ENCODE results near the gene LST1.

Gene LST1

DNA sequence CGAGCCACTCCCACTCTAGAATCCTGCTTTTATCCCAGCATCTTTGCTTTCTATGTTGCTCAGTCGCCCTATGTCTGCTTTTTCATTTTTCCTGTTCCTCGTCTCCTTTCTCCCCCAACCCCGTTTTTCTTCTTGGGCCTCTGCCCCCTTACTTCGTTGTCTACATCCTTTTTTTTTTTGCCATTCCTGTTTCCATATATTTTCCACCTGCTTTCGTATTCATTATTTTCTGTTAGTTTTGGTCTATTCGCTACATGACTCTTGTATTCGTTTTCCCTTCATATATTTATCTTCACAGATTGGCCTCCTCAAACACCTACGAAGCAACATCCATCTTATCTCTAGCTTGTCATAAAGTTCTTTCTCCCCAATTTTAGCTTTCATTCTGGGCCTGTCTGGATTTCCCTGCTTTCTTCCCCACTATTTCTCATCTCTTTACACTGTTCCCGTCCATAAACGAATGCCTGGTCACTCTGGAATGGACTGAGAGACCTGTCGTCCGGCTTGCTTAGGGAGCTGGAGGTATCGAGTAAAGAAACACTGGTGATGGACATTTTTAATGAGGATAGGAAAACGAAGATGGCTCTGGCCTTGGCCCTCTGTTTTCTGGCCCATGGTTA is 35.4 kb downstream of the LST1 start:
- no peak for DNase-seq

DNA sequence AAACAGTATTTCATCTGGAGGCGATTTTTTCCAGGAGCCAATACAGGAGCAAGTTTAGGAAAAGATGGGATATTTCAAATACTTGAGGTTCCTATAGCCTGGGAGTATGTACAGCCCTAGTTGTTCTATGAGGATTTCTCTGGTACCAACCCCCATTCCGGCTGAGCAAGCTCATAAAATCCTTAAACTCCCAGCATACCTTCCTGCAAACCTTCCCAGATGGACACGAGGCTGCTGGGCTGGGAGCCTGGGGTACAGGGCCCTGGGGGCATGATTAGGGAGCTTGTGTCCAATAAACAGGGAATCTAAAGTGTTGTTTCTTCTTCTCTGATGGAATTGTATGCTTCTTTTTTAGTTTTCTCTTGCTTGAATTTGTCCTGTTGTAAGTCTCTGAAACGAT is 35.9 kb downstream of the LST1 start:
- no peak for DNase-seq

DNA sequence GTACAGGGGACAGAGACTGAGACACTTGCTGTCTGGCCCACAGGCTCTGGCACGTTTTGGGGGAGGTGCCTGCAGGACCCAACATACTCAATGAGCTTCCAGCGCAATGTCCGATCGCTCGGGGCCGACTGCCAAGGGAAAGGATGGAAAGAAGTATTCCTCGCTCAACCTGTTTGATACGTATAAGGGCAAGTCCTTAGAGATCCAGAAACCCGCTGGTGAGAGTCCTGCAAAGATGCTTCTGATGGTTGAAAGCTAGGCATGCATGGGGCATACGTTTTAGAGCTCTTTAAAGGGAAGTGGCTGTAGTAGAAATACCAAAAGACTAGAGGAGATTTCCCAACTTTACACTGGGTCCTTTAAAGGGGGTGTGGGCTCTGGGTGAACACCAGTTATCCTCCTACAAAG is 36.6 kb downstream of the LST1 start:
- no peak for DNase-seq

DNA sequence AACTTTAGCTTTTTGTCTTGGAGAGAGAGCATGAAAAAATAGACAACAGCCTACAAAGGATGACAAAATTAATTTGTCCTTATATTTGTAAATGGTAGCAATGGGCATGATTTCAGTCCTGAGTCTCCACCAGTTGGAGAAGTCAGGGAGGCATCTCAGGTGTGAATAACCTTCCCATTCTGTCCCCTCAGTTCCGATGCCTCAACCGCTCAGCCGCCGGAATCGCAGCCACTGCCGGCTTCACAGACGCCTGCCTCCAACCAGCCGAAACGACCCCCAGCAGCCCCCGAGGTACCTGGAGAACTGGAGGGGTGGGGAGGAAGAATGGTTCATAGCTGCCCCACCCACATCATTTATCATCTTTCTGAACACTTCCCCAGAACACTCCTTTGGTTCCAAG is 38.0 kb downstream of the LST1 start:
- no peak for DNase-seq

DNA sequence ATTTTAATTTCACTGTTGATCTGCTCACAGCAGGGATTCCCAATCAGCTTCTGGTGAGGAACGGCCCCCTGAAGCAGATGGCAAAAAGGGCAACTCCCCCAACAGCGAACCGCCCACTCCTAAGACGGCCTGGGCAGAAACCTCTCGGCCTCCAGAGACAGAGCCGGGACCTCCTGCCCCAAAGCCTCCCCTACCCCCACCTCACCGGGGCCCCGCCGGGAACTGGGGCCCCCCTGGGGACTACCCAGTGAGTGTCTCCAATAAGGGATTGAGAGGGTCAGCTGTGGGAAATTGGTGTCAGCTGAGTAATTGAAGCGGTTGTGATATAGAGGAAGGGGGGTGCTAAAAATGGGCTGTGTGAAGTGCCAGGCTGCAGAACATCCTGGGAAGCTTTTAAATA is 40.9 kb downstream of the LST1 start:
- no peak for DNase-seq

DNA sequence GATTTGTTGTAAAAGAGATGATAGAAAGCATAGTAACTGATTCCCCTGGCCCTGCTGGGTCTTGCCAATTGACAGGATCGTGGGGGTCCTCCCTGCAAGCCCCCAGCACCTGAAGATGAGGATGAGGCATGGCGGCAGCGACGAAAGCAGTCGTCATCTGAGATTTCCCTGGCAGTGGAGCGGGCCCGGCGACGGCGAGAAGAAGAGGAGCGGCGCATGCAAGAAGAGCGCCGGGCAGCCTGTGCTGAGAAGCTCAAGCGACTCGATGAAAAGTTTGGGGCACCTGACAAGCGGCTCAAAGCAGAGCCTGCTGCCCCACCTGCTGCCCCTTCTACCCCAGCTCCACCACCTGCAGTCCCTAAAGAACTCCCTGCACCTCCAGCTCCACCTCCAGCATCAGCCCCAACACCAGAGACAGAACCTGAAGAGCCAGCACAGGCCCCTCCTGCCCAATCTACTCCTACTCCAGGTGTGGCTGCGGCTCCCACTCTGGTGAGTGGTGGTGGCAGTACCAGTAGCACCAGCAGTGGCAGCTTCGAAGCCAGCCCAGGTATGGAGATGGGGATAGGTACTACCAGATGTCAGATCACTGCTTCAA is 41.7 kb downstream of the LST1 start:
- DNase-seq, result no peak

DNA sequence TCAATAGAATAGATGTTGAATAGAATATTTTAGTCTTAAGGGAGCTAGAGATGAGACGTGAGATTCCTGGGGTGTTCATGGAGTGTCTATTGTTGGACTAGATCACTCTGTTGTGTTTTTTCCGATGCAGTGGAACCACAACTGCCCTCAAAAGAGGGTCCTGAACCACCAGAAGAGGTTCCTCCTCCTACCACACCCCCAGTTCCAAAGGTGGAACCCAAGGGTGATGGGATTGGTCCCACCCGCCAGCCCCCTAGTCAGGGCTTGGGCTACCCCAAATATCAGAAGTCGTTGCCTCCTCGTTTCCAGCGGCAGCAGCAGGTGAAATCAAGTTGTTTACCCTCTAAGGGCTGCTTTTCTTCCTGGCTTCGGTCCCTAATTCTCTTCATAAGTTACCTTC is 42.9 kb downstream of the LST1 start:
- DNase-seq, result no peak

DNA sequence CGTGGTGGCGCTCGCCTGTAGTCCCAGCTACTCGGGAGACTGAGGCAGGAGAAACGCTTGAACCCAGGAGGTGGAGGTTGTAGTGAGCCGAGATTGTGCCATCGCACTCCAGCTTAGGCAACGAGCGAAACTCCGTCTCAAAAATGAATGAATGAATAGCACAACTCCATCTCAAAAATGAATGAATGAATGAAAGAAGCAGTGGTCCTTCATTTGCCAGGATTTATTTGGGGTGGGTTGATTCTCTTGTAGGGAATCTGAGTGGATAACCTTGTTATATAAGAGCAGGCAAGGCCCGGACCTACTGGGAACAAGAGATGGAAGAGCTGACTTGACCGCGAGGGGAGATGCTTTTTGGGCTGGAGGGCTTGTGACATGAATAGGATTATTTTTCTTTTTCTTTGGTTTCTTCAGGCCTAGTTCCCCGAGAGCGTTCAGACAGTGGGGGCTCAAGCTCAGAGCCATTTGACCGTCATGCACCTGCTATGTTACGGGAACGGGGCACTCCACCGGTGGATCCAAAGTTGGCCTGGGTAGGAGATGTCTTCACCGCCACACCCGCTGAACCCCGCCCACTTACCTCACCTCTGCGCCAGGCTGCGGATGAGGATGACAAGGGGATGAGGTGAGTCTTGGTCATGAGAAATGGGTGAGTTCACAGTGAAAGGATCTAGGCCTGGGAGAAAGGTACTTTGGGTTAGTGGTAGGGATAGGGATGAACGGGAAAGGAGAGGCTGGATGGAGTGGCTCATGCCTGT is 44.3 kb downstream of the LST1 start:
- no peak for DNase-seq

DNA sequence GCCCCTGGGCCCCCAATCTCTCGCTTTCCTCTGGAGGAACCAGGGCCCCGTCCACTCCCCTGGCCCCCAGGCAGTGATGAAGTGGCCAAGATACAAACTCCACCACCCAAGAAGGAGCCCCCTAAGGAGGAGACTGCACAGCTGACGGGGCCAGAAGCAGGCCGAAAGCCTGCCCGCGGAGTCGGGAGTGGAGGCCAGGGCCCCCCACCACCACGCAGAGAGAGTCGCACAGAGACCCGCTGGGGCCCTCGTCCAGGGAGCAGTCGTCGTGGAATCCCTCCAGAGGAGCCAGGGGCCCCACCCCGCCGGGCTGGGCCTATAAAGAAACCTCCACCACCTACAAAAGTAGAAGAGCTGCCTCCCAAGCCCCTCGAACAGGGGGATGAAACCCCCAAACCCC is 45.1 kb downstream of the LST1 start:
- no peak for DNase-seq

DNA sequence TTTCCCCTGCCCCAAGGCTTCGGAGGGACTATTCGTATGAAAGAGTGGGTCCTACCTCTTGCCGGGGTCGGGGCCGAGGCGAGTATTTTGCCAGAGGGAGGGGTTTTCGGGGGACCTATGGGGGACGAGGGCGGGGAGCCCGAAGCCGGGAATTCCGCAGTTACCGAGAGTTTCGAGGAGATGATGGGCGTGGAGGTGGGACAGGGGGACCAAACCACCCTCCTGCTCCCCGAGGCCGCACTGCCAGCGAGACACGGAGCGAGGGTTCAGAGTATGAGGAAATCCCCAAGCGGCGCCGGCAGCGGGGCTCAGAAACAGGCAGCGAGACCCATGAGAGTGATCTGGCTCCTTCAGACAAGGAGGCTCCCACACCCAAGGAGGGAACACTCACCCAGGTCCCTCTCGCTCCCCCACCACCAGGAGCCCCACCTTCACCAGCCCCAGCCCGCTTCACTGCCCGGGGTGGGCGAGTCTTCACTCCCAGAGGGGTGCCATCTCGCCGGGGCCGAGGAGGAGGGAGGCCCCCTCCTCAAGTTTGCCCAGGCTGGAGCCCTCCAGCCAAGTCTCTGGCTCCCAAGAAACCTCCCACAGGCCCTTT is 45.7 kb downstream of the LST1 start:
- DNase-seq, result no peak

DNA sequence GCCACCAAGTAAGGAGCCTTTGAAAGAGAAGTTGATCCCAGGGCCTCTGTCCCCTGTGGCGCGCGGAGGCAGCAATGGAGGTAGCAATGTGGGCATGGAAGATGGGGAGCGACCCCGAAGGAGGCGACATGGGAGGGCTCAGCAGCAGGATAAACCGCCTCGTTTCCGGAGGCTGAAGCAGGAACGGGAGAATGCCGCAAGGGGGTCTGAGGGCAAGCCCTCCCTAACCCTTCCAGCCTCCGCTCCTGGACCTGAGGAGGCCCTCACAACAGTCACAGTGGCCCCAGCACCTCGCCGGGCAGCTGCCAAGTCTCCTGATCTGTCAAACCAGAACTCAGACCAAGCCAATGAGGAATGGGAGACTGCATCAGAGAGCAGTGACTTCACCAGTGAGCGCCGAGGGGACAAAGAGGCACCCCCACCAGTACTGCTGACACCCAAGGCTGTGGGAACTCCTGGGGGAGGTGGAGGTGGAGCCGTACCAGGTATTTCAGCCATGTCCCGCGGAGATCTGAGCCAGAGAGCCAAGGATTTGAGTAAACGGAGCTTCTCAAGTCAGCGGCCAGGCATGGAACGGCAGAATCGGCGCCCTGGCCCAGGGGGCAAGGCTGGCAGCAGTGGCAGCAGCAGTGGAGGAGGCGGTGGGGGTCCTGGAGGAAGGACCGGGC is 46.3 kb downstream of the LST1 start:
- no peak for DNase-seq

DNA sequence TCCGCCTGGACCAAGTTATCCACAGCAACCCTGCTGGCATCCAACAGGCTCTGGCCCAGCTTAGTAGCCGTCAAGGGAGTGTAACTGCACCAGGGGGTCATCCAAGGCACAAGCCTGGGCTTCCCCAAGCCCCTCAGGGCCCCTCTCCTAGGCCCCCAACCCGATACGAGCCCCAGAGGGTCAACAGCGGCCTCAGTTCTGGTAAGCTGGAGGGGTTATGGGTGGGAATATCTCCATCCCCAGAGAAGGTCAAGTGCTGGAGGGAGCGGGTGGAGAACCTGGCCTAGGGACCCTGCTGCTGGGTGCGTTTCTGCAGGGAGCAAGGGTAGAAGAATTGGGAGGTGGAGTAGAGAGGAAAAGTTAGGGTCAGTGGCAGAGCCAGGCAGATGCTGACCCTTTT is 47.4 kb downstream of the LST1 start:
- DNase-seq, result no peak

DNA sequence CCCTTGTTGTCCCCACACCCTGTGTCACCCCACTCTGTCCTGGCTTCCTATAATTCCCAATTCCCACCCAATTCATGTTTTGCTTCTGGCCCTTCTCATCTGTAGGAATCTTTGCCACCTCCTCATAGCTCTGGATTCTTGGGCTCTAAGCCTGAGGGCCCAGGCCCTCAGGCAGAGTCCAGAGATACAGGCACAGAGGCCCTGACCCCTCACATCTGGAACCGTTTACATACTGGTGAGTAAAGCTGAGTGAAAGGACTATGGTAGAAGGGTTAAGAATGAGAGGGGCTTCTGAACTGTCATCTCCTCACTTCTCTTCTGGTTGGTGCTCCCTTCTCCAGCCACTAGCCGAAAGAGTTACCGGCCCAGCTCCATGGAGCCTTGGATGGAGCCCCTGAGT is 48.1 kb downstream of the LST1 start:
- no peak for DNase-seq

DNA sequence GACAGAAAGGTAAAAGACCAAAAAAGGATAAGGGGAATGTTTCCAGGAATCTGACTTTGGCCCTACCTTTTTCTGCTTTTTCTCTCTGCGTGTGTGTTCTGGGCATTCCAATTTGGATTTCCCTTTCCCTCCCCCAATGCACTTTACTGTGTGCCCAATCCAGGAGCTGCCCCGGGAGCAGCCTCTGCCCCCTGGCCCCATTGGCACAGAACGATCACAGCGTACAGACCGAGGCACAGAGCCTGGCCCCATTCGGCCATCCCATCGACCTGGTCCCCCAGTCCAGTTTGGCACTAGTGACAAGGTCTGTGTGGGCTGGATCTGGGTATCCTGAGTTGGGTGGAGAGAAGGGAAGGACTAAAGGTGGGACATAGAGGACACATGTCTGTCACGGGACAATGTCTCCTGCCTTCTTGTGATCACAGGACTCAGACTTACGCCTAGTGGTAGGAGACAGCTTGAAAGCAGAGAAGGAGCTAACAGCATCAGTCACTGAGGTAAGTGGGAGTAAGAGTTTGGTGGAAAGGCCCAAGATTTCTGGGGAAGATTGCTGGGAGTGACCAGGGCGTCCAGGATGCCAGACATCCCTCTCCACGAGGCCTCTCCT is 49.0 kb downstream of the LST1 start:
- no peak for DNase-seq

DNA sequence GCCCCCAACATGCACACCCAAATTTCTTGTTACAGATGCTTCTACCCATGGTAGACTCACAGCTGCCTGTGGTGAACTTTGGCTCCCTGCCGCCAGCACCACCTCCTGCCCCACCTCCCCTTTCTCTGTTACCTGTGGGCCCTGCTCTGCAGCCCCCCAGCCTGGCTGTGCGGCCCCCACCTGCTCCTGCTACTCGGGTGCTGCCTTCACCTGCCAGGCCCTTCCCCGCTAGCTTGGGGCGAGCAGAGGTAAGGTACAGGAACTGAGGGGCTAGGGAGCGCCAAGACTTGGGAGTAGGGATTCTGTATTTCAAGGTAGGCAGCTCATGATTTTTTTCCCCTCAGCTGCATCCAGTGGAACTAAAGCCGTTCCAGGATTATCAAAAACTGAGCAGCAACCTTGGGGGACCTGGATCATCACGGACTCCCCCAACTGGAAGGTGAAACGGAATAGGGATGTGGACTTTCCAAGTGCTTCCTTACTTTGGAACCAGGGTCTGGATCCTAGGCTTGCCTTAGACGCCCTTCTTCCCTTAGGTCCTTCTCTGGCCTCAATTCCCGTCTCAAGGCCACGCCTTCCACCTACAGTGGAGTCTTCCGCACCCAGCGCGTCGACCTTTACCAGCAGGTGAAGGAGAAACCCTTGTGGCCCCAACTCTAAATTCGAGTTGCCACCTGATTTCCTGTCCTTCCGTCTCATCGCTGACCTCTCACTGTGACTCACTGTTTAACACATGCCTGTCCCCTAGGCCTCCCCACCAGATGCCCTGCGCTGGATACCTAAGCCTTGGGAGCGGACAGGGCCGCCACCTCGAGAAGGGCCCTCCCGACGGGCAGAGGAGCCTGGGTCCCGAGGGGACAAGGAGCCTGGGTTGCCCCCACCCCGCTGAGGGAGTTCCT is 50.9 kb downstream of the LST1 start:
- no peak for DNase-seq
